Panc1 (cell line): ENCODE data around the gene NDUFA1. TPM values are rescaled to one million over a fixed set of nuclear protein-coding genes. Genes with fewer than 3 reads are reported as not detected.

Experiments
- ATAC-seq: fragments of 200-7000 bp; cut with Tn5 transposase; 2 replicates; pipeline ENCODE4 v1.9.1; 2020; ENCODE audit warnings: mild to moderate bottlenecking, moderate library complexity
- BruUV-seq: library from RNA; stranded (reverse); fragments of 400-500 nt; replicated peaks from 2 replicates; lab custom pipeline; 2021; lab: Mats Ljungman, UMichigan
- CTCF ChIA-PET: fragments of 300-600 bp; sonication (Branson Sonifier 250); formaldehyde crosslinking; loops from one replicate; lab custom pipeline; 2022; ENCODE audit warnings: antibody characterized with exemption; lab: Charles Lee
- POLR2A ChIA-PET: fragments of 300-600 bp; sonication (Branson Sonifier 250); formaldehyde crosslinking; loops from one replicate; lab custom pipeline; 2022; ENCODE audit warnings: antibody characterized with exemption; lab: Charles Lee
- DNase-seq: peaks from one replicate; pipeline ENCODE4 v3.0.0-alpha.2; 2010; ENCODE audit warnings: low read depth, low spot score
- H3K27ac ChIP-seq: 2 replicates; pipeline ENCODE4 v1.5.1; 2011; ENCODE audit warnings: mild to moderate bottlenecking, low read length, inconsistent platforms
- H3K27me3 ChIP-seq: fragments of 200-500 bp; sonication (Bioruptor generic); 2 replicates; pipeline ENCODE4 v1.6.0; 2014; ENCODE audit warnings: low read length, inconsistent platforms; ENCODE audit not compliant: control insufficient read depth, insufficient read depth
- H3K36me3 ChIP-seq: fragments of 200-500 bp; sonication (Bioruptor generic); 2 replicates; pipeline ENCODE4 v1.5.1; 2014; ENCODE audit warnings: inconsistent platforms, mild to moderate bottlenecking, low read length, moderate library complexity; ENCODE audit not compliant: control insufficient read depth, insufficient read depth
- H3K4me1 ChIP-seq: 2 replicates; pipeline ENCODE4 v1.5.1; 2011; ENCODE audit warnings: inconsistent platforms, mild to moderate bottlenecking, low read length, moderate library complexity; ENCODE audit not compliant: control insufficient read depth, insufficient read depth
- H3K4me3 ChIP-seq, 2 experiments: 2 replicates each; pipeline ENCODE4 v1.5.1; 2011 to 2012; ENCODE audit warnings: low read depth in 2 of 2, low read length in 2 of 2, mild to moderate bottlenecking in 2 of 2, inconsistent platforms in 1 of 2, moderate library complexity in 1 of 2
- H3K9me3 ChIP-seq: fragments of 200-500 bp; sonication (Bioruptor generic); 2 replicates; pipeline ENCODE4 v1.5.1; 2014; ENCODE audit warnings: low read depth, mild to moderate bottlenecking, inconsistent platforms, low read length, moderate library complexity; ENCODE audit not compliant: control insufficient read depth, insufficient read depth
- POLR2AphosphoS5 ChIP-seq: IDR thresholded peaks from 2 replicates; pipeline ENCODE4 v1.6.1; 2012; ENCODE audit warnings: mild to moderate bottlenecking, low read depth, low read length, moderate library complexity
- SIN3A ChIP-seq: IDR thresholded peaks from 2 replicates; pipeline ENCODE4 v1.6.1; 2012; ENCODE audit warnings: low read depth, mild to moderate bottlenecking, low read length, moderate library complexity, borderline replicate concordance; ENCODE audit not compliant: insufficient read depth
- TCF7L2 ChIP-seq: IDR thresholded peaks from 2 replicates; pipeline ENCODE4 v1.6.1; 2011; ENCODE audit warnings: mild to moderate bottlenecking, low read depth, low read length, inconsistent platforms
- in situ Hi-C: cut with HindIII; loops from 2 replicates; pipeline ENCODE4 v1.10.0; 2016; ENCODE audit warnings: low sequenced_read_pairs, low pct_unique_long_range_greater_than_20kb
- intact Hi-C: fragments of 100-400 bp; cut with micrococcal nuclease; formaldehyde crosslinking; loops from one replicate; pipeline ENCODE4 v1.10.0; 2022; ENCODE audit not compliant: unreplicated experiment
- total RNA-seq: library from RNA; stranded (reverse); gene quantifications from one replicate; pipeline ENCODE4 v1.2.1, GENCODE V29; 2021; ENCODE audit not compliant: unreplicated experiment
- TF ChIP-seq, protein P1 (sequence below): fragments of 450-650 bp; IDR thresholded peaks from 2 replicates; pipeline ENCODE4 v1.5.1; 2017; ENCODE audit warnings: mild to moderate bottlenecking
- TF ChIP-seq, protein P2 (sequence below), 2 experiments: IDR thresholded peaks; 2 replicates each; pipeline ENCODE4 v1.6.1; 2011 to 2012; ENCODE audit warnings: low read depth in 2 of 2, control low read depth in 1 of 2, low read length in 1 of 2, mild to moderate bottlenecking in 1 of 2, moderate library complexity in 1 of 2; ENCODE audit not compliant: insufficient read depth in 1 of 2

The NDUFA1 gene
- total RNA-seq, 1 experiment from 2014 or later, result 252 TPM

DNA sequence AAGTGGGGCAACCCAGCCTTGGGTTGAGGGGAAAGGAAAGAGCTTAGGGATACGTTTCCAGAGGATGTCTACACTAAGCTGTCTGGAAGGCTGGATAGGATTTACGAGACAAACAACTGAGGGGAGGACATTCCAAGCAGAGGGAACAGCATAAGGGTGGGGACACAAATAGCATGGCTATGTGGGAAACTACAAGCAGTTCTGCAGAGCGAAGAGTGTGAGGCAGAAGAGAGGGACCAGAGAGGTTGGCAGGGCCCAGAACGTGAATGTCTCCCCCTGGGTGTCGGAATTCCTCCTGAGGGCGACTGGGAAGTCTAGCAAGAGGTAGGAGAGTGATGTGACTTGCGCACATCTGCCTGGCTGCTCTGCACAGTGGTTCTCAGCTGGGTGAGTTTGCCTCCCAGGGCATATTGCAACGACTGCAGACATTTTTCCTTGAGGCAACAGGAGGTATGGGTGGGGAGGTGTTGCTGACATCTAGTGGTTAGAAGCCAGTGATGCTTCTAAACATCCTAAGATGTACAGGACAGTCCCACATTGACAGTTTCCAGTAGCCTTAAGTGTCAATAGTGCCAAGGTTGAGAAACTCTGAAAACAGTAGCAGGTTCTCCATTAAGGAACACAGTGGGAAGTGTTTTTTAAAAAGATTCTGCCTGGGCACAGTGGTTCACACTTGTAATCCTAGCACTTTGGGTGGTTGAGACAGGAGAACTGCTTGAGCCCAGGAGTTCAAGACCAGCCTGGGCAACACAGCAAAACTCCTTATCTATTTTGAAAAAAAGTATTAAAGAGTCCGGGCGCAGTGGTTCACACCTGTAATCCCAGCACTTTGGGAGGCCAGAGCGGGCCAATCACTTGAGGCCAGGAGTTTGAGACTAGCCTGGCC lies 9.2 kb downstream of the NDUFA1 start:
- ATAC-seq, result peak; percentile 95
- CTCF ChIA-PET, result interaction anchor here (0.6 kb wide), 1 partner anchor 228 kb away, joined by 3 read pairs; no protein-coding TSS in a partner anchor
- intact Hi-C loops (no loop called here), in situ Hi-C loops (no loop called here)
- Histone ChIP-seq H3K27me3 (no peaks in the 10 kb centered on the region), H3K27ac (no peak overlapping the region), H3K36me3 (peaks cover 8% of the 10 kb centered on the region; the same call in 1 of the 2 replicates), H3K9me3 (no peaks in the 10 kb centered on the region), H3K4me1 (no peaks in the 10 kb centered on the region), H3K4me3 (no peak overlapping the region)
- DNase-seq, result peak; percentile 62
- BruUV-seq, result no TSS peak
- POLR2A ChIA-PET, result no interaction called here
- TF ChIP-seq, protein P1, sequence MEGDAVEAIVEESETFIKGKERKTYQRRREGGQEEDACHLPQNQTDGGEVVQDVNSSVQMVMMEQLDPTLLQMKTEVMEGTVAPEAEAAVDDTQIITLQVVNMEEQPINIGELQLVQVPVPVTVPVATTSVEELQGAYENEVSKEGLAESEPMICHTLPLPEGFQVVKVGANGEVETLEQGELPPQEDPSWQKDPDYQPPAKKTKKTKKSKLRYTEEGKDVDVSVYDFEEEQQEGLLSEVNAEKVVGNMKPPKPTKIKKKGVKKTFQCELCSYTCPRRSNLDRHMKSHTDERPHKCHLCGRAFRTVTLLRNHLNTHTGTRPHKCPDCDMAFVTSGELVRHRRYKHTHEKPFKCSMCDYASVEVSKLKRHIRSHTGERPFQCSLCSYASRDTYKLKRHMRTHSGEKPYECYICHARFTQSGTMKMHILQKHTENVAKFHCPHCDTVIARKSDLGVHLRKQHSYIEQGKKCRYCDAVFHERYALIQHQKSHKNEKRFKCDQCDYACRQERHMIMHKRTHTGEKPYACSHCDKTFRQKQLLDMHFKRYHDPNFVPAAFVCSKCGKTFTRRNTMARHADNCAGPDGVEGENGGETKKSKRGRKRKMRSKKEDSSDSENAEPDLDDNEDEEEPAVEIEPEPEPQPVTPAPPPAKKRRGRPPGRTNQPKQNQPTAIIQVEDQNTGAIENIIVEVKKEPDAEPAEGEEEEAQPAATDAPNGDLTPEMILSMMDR, result peak; percentile 87
- no peak for TF ChIP-seq SIN3A

DNA sequence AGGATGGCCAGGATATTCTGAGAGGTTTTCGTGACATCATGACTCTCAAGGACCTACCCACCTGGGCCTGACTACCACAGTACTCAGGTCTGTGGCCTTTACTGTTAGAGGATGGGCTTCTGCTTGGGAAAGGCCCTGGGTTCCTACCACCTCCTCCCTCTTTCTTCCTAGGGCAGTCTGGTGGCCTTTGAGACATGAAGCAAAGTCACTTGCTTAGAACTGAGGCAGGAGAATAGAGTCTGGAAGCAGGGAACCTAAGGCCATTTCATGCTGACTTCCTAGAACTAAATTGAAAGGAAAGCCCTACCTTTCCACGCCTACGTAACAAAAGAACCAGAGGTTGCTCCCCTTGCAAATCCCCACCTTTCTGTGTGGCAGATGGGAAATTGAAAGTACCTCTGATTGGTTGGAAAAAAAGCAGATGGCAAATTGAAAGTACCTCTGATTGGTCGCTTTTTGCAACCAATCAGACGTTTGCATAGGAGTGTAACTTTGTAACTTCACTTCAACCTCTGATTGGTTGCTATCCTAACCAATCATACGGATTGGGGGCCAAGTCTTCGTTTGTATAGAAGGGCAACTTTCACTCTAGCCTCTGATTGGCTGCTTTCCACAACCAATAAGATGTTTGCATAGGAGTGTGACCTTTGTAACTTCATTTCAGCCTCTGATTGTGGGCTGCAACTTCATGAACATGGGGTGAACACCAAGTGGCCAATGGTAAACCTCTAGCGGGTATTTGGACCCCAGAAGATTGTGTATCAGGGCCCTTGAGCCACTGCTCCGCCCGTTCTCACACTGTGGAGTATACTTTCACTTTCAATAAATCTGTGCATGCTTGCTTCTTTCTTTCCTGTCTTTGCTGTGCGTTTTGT lies 14.2 kb downstream of the NDUFA1 start:
- H3K9me3 ChIP-seq, result no peaks in the 10 kb centered on the region
- H3K27me3 ChIP-seq, result no peaks in the 10 kb centered on the region
- ChIA-PET CTCF (no interaction called here), POLR2A (no interaction called here)
- peak; percentile 81 for DNase-seq
- BruUV-seq, result no TSS peak
- H3K27ac ChIP-seq, result peak overlapping the region; percentile 87
- intact Hi-C loops (no loop called here), in situ Hi-C loops (no loop called here)
- TF ChIP-seq TCF7L2, result no peak
- no peak; the same call in 1 of the 2 replicates for TF ChIP-seq POLR2AphosphoS5
- TF ChIP-seq, protein P1, result no peak
- TF ChIP-seq, protein P2, sequence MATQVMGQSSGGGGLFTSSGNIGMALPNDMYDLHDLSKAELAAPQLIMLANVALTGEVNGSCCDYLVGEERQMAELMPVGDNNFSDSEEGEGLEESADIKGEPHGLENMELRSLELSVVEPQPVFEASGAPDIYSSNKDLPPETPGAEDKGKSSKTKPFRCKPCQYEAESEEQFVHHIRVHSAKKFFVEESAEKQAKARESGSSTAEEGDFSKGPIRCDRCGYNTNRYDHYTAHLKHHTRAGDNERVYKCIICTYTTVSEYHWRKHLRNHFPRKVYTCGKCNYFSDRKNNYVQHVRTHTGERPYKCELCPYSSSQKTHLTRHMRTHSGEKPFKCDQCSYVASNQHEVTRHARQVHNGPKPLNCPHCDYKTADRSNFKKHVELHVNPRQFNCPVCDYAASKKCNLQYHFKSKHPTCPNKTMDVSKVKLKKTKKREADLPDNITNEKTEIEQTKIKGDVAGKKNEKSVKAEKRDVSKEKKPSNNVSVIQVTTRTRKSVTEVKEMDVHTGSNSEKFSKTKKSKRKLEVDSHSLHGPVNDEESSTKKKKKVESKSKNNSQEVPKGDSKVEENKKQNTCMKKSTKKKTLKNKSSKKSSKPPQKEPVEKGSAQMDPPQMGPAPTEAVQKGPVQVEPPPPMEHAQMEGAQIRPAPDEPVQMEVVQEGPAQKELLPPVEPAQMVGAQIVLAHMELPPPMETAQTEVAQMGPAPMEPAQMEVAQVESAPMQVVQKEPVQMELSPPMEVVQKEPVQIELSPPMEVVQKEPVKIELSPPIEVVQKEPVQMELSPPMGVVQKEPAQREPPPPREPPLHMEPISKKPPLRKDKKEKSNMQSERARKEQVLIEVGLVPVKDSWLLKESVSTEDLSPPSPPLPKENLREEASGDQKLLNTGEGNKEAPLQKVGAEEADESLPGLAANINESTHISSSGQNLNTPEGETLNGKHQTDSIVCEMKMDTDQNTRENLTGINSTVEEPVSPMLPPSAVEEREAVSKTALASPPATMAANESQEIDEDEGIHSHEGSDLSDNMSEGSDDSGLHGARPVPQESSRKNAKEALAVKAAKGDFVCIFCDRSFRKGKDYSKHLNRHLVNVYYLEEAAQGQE (IDR thresholded peaks at IDR 0.05; ENCODE audit: insufficient read depth in 1 of 2, low read depth in 2 of 2, low read length in 1 of 2), result no peak
- no peak for TF ChIP-seq SIN3A
- ATAC-seq, result peak; percentile 57
- peaks cover 10% of the 10 kb centered on the region for H3K4me1 ChIP-seq
- H3K36me3 ChIP-seq, result no peaks in the 10 kb centered on the region
- peak overlapping the region; percentile 41 to 61 for H3K4me3 ChIP-seq
